ENCODE data around the gene ID2. TPM values are rescaled to one million over a fixed set of nuclear protein-coding genes. Genes with fewer than 3 reads are reported as not detected.

ID2 gene
- total RNA-seq, 1 experiment from 2014 or later: 2.1 TPM

- BruUV-seq (replicated peaks): no TSS peak
- no peak for DNase-seq (ENCODE audit: low read depth, low spot score)
- no peak for ATAC-seq
- Histone ChIP-seq H3K9me3 (ENCODE audit: control insufficient read depth, insufficient read depth, low read depth, low read length) (no peaks in the 10 kb centered on the region), H3K4me1 (ENCODE audit: control insufficient read depth, insufficient read depth, low read length) (peaks cover 4% of the 10 kb centered on the region; the same call in 1 of the 2 replicates), H3K36me3 (ENCODE audit: control insufficient read depth, insufficient read depth, low read length) (no peaks in the 10 kb centered on the region), H3K27me3 (ENCODE audit: control insufficient read depth, insufficient read depth, low read length) (no peaks in the 10 kb centered on the region), H3K4me3 (ENCODE audit: low read depth in 2 of 2, low read length in 2 of 2) (no peak overlapping the region), H3K27ac (ENCODE audit: low read length) (no peak overlapping the region)
- intact Hi-C loops (cut with micrococcal nuclease; ENCODE audit: unreplicated experiment) (no loop called here), in situ Hi-C loops (cut with HindIII; ENCODE audit: low pct_unique_long_range_greater_than_20kb, low sequenced_read_pairs) (no loop called here)
- TF ChIP-seq TCF7L2 (IDR thresholded peaks at IDR 0.05; ENCODE audit: low read depth, low read length) (no peak), CTCF (IDR thresholded peaks at IDR 0.05) (no peak), POLR2AphosphoS5 (IDR thresholded peaks at IDR 0.05; ENCODE audit: low read depth, low read length) (no peak), REST (IDR thresholded peaks at IDR 0.05; ENCODE audit: insufficient read depth in 1 of 2, low read depth in 2 of 2, low read length in 1 of 2) (no peak), SIN3A (IDR thresholded peaks at IDR 0.05; ENCODE audit: borderline replicate concordance, insufficient read depth, low read depth, low read length) (no peak)
- POLR2A ChIA-PET: no interaction called here
- CTCF ChIA-PET: no interaction called here
Measured at GRCh38 chr2:8639122-8639635, 42.7 kb upstream of the ID2 start.

GRCh38 chr2:8640498-8640897 is 41.4 kb upstream of the ID2 start:
- ATAC-seq (no peak), DNase-seq (ENCODE audit: low read depth, low spot score) (no peak)
- BruUV-seq (replicated peaks): no TSS peak
- in situ Hi-C loops (cut with HindIII; ENCODE audit: low pct_unique_long_range_greater_than_20kb, low sequenced_read_pairs): no loop called here
- Histone ChIP-seq H3K36me3 (ENCODE audit: control insufficient read depth, insufficient read depth, low read length) (no peaks in the 10 kb centered on the region), H3K4me1 (ENCODE audit: control insufficient read depth, insufficient read depth, low read length) (peaks cover 4% of the 10 kb centered on the region; the same call in 1 of the 2 replicates), H3K9me3 (ENCODE audit: control insufficient read depth, insufficient read depth, low read depth, low read length) (no peaks in the 10 kb centered on the region), H3K4me3 (ENCODE audit: low read depth in 2 of 2, low read length in 2 of 2) (no peak overlapping the region), H3K27ac (ENCODE audit: low read length) (no peak overlapping the region), H3K27me3 (ENCODE audit: control insufficient read depth, insufficient read depth, low read length) (no peaks in the 10 kb centered on the region)
- intact Hi-C loops (cut with micrococcal nuclease; ENCODE audit: unreplicated experiment): no loop called here
- ChIA-PET POLR2A (no interaction called here), CTCF (no interaction called here)
- no peak for TF ChIP-seq CTCF (IDR thresholded peaks at IDR 0.05)
- TF ChIP-seq TCF7L2 (IDR thresholded peaks at IDR 0.05; ENCODE audit: low read depth, low read length): no peak
- TF ChIP-seq SIN3A (IDR thresholded peaks at IDR 0.05; ENCODE audit: borderline replicate concordance, insufficient read depth, low read depth, low read length): no peak
